GM10847 (cell line): ENCODE data around the gene VWA2.

Experiments
- POLR2A ChIP-seq: IDR thresholded peaks from 2 replicates; pipeline ENCODE4 v1.6.1; 2011; ENCODE audit not compliant: insufficient read length; ENCODE audit errors: extremely low read depth

Gene VWA2, protein sequence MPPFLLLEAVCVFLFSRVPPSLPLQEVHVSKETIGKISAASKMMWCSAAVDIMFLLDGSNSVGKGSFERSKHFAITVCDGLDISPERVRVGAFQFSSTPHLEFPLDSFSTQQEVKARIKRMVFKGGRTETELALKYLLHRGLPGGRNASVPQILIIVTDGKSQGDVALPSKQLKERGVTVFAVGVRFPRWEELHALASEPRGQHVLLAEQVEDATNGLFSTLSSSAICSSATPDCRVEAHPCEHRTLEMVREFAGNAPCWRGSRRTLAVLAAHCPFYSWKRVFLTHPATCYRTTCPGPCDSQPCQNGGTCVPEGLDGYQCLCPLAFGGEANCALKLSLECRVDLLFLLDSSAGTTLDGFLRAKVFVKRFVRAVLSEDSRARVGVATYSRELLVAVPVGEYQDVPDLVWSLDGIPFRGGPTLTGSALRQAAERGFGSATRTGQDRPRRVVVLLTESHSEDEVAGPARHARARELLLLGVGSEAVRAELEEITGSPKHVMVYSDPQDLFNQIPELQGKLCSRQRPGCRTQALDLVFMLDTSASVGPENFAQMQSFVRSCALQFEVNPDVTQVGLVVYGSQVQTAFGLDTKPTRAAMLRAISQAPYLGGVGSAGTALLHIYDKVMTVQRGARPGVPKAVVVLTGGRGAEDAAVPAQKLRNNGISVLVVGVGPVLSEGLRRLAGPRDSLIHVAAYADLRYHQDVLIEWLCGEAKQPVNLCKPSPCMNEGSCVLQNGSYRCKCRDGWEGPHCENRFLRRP

GRCh38 chr10:114239117-114239993 is at the start of gene VWA2:
VWA2 (plus strand) TSS chr10:114239254; CDS start chr10:114248714, 9,460 bp downstream.
- no peak for TF ChIP-seq POLR2A

DNA sequence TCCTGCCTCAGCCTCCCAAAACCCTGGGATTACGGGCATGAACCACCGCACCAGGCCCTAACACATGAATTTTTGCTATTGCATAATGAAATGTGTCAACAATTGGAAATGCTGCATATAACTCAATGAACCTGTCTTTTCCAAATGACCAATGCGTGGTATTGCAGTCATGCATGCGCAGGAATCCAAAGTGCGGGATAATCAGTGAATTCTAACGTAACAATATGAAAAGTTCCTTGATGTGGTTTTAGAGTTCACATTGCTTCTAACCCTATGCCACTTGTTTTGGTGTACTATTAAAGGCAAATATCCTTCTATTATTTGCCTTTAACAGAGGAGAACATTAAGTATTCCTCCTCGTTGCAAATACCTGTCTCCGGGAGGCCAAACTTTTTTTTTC is 49.4 kb upstream of the VWA2 start:
- TF ChIP-seq POLR2A: no peak

DNA sequence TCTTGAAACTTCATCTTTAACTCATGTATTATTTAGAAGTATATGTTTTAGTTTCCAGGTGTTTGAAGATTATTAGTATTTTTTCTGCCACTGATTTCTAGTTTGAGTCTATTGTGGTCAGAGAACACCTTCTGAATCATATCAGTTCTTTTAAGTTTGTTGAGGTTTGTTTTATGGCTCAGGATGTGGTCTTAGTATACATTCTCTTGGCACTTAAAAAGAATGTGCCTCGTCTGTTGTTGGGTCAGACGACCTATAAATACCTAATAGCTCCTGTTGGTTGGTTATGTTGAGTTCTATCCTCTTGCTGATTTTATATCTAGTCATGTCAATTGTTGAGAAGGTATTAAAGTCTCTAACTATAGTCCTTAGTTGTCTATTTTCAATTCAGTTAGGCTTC is 44.0 kb upstream of the VWA2 start:
- no peak for TF ChIP-seq POLR2A

DNA sequence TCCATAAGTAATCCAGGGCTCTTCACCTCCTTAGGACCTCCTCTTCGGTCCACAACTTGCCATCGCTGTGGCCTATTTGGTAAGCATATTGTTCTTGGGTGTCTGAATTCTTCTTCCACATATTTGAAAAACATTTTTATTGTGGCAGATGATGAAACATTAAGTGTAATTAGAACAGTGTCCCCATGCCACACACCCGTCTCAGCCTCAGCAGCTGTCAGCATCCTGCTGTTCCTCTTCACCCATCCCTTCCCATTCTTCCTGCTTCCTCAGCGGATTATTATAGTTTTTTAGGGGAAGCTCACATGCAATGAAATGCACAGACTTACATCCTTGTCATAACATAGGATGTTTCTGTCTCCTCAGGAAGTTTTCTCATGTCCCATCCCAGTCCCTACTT is 39.8 kb upstream of the VWA2 start:
- TF ChIP-seq POLR2A: no peak

DNA sequence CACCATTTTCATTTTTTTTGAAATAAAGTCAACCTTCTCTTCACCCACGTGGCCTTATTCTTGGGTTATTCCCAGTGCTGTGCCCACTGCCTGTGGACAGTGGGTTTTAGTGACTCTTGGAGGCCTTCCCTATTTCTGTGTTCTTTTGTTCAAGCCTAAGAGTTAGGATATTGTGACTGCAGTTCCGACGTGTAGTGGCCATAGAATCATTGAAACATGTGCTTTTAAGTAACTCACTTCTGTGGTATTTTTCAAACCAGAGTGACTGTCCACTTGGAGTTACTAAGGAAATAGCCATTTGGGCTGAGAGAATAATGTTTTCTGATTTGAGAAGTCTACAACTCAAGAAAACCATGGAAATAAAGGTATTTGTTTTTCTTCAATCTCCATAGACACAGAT is 36.2 kb upstream of the VWA2 start:
- TF ChIP-seq POLR2A: no peak

- TF ChIP-seq POLR2A: no peak
Measured at GRCh38 chr10:114206902-114207301, 32.2 kb upstream of the VWA2 start.

DNA sequence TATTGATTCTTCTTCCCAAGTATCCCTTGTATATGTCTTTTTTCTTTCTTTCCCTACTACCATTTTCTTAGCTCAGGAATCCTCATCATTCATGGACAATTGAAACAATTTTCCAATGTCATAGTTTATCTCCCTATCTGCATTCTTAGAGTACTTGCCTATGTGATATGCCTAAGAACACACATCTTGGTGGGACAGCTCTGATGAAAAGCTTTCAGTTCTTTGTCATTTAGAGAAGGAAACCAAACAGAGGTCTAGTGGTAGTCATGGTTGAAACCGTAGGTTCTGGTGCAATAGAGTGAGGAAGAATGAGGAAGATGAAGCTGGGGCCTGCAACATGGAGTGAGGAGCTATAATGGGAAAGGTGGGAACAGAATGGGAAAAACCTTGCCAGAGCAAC is 31.7 kb upstream of the VWA2 start:
- TF ChIP-seq POLR2A: no peak

- TF ChIP-seq POLR2A: no peak
Measured at GRCh38 chr10:114208351-114208750, 30.7 kb upstream of the VWA2 start.

DNA sequence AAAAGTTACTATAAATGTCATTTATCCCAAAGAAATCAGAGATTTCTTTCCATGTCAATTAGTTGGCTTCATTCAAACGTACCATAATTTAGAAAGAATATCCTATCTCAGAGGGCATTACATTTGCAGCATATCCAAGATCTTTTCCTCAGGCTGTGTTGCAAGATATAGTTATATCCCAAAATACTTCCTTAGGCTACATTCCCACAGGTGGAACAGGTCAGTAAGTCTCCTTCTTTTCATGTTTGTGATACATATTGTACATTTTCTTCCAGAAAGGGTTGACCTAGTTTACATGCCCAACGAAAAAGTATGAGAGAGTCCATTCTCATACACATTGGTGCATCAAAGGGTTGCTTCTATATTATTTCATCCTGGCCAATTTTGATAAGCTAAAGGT is 26.9 kb upstream of the VWA2 start:
- TF ChIP-seq POLR2A: no peak

DNA sequence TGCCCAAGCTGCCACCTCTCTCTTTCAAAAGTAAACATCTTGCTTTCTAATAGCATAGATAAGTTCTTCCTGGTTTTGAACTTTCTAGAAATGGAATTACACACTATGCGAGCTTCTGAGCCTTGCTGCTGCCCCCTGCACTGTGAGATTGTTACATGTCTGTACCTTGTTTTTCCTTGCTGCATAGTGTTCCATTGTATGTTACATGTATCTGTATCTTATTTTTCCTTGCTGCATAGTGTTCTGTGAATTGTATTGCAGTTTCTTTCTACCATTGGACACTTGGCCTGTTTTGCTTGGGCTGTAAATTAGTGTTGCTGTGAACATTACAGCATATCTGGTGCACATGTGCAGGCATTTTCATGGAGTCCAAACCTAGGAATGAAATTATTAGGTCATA is 24.0 kb upstream of the VWA2 start:
- TF ChIP-seq POLR2A: no peak

DNA sequence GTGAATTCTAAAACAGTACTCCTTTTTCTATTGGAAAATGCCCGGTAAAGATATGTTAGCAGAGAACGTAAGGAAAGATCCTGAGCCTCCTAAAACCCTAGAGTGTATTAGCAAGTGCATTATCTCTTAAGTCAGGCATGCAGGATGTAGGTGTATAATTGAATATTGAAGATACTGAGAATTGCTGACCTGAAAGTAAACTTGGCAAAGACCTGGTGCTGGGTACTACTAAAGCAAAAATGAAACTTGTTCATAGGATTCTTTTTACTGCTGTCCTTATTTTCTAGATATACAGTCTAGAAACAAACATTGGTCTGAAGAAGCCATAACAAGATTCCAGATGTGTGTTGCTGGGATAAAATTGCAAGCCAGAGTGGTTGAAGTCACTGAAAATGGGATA is 18.8 kb upstream of the VWA2 start:
- no peak for TF ChIP-seq POLR2A

DNA sequence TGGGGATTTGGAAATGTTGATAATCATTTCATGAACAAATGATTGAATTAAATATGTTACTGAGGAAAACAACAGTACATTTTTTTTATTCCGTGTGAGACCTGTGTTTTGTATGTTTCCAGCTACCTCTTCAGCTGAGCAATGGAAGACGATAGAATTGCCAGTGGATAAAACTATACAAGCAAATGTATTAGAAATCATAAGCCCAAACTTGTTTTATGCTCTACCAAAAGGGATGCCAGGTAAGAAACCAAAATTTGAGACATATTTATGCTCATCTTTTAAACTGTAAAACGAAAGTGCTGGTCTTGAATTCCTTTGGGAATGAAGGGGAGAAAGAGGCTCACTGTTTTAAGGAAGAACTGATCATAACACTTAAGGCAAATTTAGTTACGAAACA is 17.8 kb upstream of the VWA2 start:
- TF ChIP-seq POLR2A: no peak

DNA sequence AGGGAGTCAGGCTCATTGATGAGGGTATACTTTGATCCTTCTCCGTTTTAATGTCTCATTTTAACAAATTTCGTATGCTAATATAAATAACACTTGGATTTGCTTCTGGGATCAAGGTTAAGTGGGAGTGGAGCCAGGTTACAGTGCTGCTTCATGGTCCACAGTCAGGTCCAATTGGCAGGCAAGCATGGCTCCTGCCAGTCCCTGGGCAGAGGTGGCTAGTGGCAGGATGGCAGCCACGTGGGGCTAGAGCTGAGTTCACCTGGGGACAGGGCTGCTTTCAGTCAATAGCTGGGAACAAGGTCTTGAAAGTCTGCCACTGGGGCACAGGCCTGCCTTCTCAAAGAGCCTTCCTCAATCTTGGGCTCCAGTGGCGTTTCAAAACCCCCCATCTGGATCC is 16.0 kb upstream of the VWA2 start:
- no peak for TF ChIP-seq POLR2A

DNA sequence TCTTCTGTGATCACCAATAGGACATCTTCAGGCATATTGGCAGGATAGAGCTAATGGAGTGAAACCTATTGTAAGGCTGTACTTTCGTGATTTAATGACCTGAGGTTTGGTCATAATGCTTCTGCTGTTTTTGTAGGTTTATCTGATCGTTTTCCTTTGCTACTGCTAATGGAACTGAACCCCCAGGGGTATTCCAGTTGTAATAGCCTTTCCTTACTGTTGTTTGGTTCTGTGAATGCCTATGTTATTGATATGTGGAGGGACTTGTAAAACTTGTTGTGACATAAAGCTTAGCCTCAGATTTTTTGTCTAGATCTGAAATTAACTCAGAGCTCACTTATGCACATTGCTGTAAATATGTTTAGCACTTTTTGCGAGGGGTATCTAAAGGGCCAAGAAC is 10.9 kb upstream of the VWA2 start:
- no peak for TF ChIP-seq POLR2A

DNA sequence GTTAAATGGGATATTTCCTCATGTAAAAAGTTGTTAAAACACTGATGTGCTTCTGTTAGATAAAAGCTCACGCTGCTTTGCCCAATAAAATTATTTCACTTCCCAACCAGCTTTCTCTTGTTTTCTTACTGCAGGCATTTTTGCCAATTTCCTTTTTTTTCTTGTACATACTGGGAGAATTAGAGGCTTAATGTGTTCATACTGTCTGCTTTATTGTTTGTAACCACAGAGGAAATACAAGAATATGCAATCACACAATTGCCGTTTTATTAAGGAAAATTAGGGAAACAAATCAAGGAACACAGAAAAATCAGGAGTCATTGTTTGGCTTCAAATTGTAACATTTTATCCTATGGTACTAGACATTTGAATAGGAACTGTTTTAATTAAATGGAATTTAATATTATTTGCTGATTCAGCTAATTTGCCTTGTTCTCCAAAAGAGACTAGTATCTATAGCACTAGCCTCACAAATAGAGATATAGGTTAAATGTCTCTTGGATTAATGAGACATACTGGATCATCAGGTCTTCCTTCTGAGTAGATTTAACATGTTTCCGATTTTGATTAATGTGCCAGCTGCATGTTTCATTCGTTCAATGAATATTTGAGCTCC is 6.4 kb upstream of the VWA2 start:
- TF ChIP-seq POLR2A: no peak
